IMR-90 (cell line): Measurements from ENCODE around the gene SUGCT.

Experiments
- BHLHE40 ChIP-seq: fragments of 150-350 bp; IDR thresholded peaks from 2 replicates; pipeline ENCODE4 v1.6.1; 2016; ENCODE audit warnings: mild to moderate bottlenecking, low read depth, low read length
- CEBPB ChIP-seq: IDR thresholded peaks from 2 replicates; pipeline ENCODE4 v1.6.1; 2012; ENCODE audit warnings: low read depth, low read length, improper control_type of control experiment
- CHD1 ChIP-seq: IDR thresholded peaks from 2 replicates; pipeline ENCODE4 v1.6.1; 2012; ENCODE audit warnings: low read depth, low read length, improper control_type of control experiment
- MXI1 ChIP-seq: IDR thresholded peaks from 2 replicates; pipeline ENCODE4 v1.6.1; 2012; ENCODE audit warnings: low read depth, mild to moderate bottlenecking, low read length, moderate library complexity, borderline replicate concordance
- POLR2A ChIP-seq: IDR thresholded peaks from 2 replicates; pipeline ENCODE4 v1.6.1; 2012; ENCODE audit warnings: mild to moderate bottlenecking, low read depth, low read length
- RAD21 ChIP-seq: IDR thresholded peaks from 2 replicates; pipeline ENCODE4 v1.6.1; 2012; ENCODE audit warnings: low read length, improper control_type of control experiment
- RFX5 ChIP-seq: IDR thresholded peaks from 2 replicates; pipeline ENCODE4 v1.8.0; 2012; ENCODE audit warnings: low read depth, mild to moderate bottlenecking, low read length, moderate library complexity
- SMC3 ChIP-seq: fragments of 150-350 bp; IDR thresholded peaks from 2 replicates; pipeline ENCODE4 v1.6.1; 2016; ENCODE audit warnings: low read depth, mild to moderate bottlenecking, antibody characterized with exemption, low read length, moderate library complexity
- USF2 ChIP-seq: fragments of 150-350 bp; IDR thresholded peaks from 2 replicates; pipeline ENCODE4 v1.6.1; 2017; ENCODE audit warnings: mild to moderate bottlenecking, antibody characterized with exemption, low read length, low read depth
- TF ChIP-seq, protein P1 (sequence below): conservative IDR thresholded peaks from 2 replicates; pipeline ENCODE4 v1.5.1; 2012; ENCODE audit warnings: mild to moderate bottlenecking, low read depth, low read length, improper control_type of control experiment

DNA sequence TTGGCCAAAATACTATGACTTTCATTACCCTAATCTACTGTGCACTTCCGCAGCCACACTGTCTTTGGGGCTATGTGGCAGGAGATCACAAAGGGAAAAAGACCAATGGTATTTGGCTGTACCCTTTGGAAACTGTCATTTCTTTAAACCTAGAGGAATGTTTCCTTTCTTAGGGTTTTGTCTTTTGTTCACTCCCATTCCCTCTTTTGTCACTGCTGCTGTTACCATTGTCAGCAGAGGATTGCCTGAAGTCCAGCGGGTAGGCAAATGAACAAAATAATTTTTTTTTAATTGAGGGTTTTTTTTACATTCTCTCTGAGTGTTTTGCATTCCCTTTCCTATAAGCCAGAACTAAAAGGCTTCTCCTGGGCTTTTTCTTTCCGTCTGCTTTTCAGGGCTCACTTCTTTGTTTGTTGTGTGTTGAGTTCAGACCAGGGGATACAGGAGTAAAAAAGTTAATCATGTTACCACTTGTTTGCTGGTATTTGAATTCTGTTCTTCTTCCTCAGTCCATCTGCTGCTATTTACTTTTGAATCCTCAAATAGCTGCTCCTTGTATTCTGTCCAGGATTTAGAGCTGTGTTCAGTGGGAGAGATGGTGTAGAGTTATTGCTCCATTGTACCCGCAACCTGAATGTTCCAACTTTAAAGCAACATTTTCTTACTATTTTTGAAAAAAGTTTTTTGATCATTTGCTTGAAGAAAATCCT lies 374.6 kb downstream of the SUGCT start:
- TF ChIP-seq, protein P1, sequence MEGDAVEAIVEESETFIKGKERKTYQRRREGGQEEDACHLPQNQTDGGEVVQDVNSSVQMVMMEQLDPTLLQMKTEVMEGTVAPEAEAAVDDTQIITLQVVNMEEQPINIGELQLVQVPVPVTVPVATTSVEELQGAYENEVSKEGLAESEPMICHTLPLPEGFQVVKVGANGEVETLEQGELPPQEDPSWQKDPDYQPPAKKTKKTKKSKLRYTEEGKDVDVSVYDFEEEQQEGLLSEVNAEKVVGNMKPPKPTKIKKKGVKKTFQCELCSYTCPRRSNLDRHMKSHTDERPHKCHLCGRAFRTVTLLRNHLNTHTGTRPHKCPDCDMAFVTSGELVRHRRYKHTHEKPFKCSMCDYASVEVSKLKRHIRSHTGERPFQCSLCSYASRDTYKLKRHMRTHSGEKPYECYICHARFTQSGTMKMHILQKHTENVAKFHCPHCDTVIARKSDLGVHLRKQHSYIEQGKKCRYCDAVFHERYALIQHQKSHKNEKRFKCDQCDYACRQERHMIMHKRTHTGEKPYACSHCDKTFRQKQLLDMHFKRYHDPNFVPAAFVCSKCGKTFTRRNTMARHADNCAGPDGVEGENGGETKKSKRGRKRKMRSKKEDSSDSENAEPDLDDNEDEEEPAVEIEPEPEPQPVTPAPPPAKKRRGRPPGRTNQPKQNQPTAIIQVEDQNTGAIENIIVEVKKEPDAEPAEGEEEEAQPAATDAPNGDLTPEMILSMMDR = no peak
- TF ChIP-seq POLR2A (no peak), RAD21 (no peak), CHD1 (no peak), BHLHE40 (no peak), RFX5 (no peak), MXI1 (no peak), SMC3 (no peak), USF2 (no peak), CEBPB (no peak)
